Naive thymus-derived CD4-positive, alpha-beta T cell (primary cell): Measurements from ENCODE around the gene ETS1. TPM values are rescaled to one million over a fixed set of nuclear protein-coding genes. Genes with fewer than 3 reads are reported as not detected.

Source experiments
- ATAC-seq: fragments of 150-1000 bp; cut with Tn5 transposase; 2 replicates; pipeline ENCODE4 v1.10.0; 2021; ENCODE audit warnings: mild to moderate bottlenecking, moderate library complexity
- CTCF ChIA-PET: fragments of 350-600 bp; sonication (Branson Sonifier 250); formaldehyde crosslinking; loops from one replicate; lab custom pipeline; 2021; ENCODE audit warnings: antibody characterized with exemption; lab: Charles Lee
- POLR2A ChIA-PET: fragments of 350-600 bp; sonication (Branson Sonifier 250); formaldehyde crosslinking; loops from one replicate; lab custom pipeline; 2021; ENCODE audit warnings: antibody characterized with exemption, inconsistent platforms; lab: Charles Lee
- DNase-seq, 9 donors: peaks; one replicate each; pipeline versions ENCODE4 v3.0.0 to v3.0.0-alpha.2; 2020 to 2022; ENCODE audit warnings: mixed read lengths in 1 of 9
- H3K27ac ChIP-seq: one replicate; pipeline ENCODE4 v1.7.0; 2013; ENCODE audit warnings: mild to moderate bottlenecking, low read depth, low read length, moderate library complexity
- H3K27me3 ChIP-seq, 2 donors: one replicate each; pipeline ENCODE4 v1.7.0; 2013; ENCODE audit warnings: low read length in 2 of 2, mild to moderate bottlenecking in 2 of 2, moderate library complexity in 2 of 2; ENCODE audit not compliant: control insufficient read depth in 2 of 2, insufficient read depth in 2 of 2
- H3K36me3 ChIP-seq, 3 experiments: 1 replicate in 2 of 3; 2 replicates in 1 of 3; pipeline ENCODE4 v1.7.0; 2013; ENCODE audit warnings: low read length in 3 of 3, mild to moderate bottlenecking in 3 of 3, moderate library complexity in 1 of 3; ENCODE audit not compliant: insufficient read depth in 3 of 3, control insufficient read depth in 2 of 3
- H3K4me1 ChIP-seq, 2 donors: one replicate each; pipeline ENCODE4 v1.7.0; 2013; ENCODE audit warnings: low read length in 2 of 2, mild to moderate bottlenecking in 2 of 2, moderate library complexity in 1 of 2; ENCODE audit not compliant: control insufficient read depth in 2 of 2, insufficient read depth in 2 of 2
- H3K4me3 ChIP-seq: 2 replicates; pipeline ENCODE4 v1.7.0; 2013; ENCODE audit warnings: mild to moderate bottlenecking, low read length
- H3K9me3 ChIP-seq, 3 experiments: 1 replicate in 2 of 3; 2 replicates in 1 of 3; pipeline ENCODE4 v1.7.0; 2013; ENCODE audit warnings: low read length in 3 of 3; ENCODE audit not compliant: control insufficient read depth in 2 of 3
- H3K27ac Mint-ChIP-seq, 9 donors: one replicate each; pipeline ENCODE4 v1.8.0; 2020 to 2022; ENCODE audit warnings: mixed read lengths in 9 of 9, mild to moderate bottlenecking in 8 of 9, moderate library complexity in 5 of 9, inconsistent platforms in 2 of 9
- H3K27me3 Mint-ChIP-seq, 5 donors: one replicate each; pipeline ENCODE4 v1.8.0; 2021 to 2022; ENCODE audit warnings: mixed read lengths in 5 of 5, mild to moderate bottlenecking in 1 of 5
- H3K36me3 Mint-ChIP-seq, 5 donors: one replicate each; pipeline ENCODE4 v1.8.0; 2020 to 2022; ENCODE audit warnings: mixed read lengths in 5 of 5, mild to moderate bottlenecking in 3 of 5, inconsistent platforms in 1 of 5
- H3K4me1 Mint-ChIP-seq, 7 donors: one replicate each; pipeline ENCODE4 v1.8.0; 2020 to 2022; ENCODE audit warnings: mixed read lengths in 7 of 7, mild to moderate bottlenecking in 3 of 7, inconsistent platforms in 1 of 7
- H3K4me3 Mint-ChIP-seq, 10 donors: one replicate each; pipeline ENCODE4 v1.8.0; 2020 to 2022; ENCODE audit warnings: mild to moderate bottlenecking in 10 of 10, mixed read lengths in 10 of 10, moderate library complexity in 6 of 10, inconsistent platforms in 2 of 10
- H3K9me3 Mint-ChIP-seq, 11 donors: one replicate each; pipeline ENCODE4 v1.8.0; 2020 to 2022; ENCODE audit warnings: mixed read lengths in 11 of 11, mild to moderate bottlenecking in 4 of 11, inconsistent platforms in 1 of 11, moderate library complexity in 1 of 11
- intact Hi-C, 2 donors: fragments of 100-400 bp; cut with micrococcal nuclease; formaldehyde crosslinking; loops; one replicate each; pipeline ENCODE4 v1.15.1; 2023
- polyA plus RNA-seq, 2 donors: library from polyadenylated mRNA; unstranded; fragments of 300-500 nt; fragmentation: Illumina TruSeq; gene quantifications; one replicate each; pipeline ENCODE4 v1.2.3, GENCODE V29; 2021
- total RNA-seq, 6 experiments: library from RNA in 5 of 6; stranded (reverse) in 5 of 6; gene quantifications; 1 replicate in 5 of 6; 2 replicates in 1 of 6; pipeline ENCODE4 v1.2.3 and lab custom pipeline; 2021 to 2026

The ETS1 gene
- total and polyA plus RNA-seq, 7 experiments from 2014 or later: 514 to 871 (median 676) TPM

DNA sequence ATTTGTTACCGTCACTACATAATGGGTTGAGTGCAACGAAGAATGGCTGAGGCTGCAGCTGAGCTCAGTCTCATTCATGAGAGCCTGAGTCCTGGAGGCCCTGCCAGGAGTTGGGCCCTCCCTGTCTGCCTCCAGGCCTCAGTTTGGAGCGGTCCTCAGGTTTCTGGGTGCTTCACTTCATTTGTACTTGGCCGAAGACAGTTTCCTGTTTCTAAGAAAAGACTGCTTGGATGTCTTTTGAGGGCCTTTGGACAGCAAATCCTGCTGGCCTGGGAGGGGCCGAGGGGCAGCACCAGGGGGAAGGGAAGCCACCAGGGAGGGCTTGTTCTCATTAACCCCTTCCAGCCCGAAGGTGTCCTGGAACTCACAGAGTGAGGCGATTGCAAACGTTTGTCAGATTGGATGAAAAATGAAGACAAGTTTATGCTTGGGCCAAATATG, 163.1 kb downstream of the ETS1 start:
- peak overlapping the region in 4 of 9 donors; percentile 49 to 96 (median 87) for H3K27ac Mint-ChIP-seq
- no peaks in the 10 kb centered on the region for H3K27me3 Mint-ChIP-seq
- no peak overlapping the region for H3K4me3 ChIP-seq
- no peaks in the 10 kb centered on the region for H3K36me3 ChIP-seq
- intact Hi-C loops: no loop called here
- ATAC-seq (no peak), DNase-seq (no peak)
- no peaks in the 10 kb centered on the region for H3K9me3 ChIP-seq
- H3K27me3 ChIP-seq: no peaks in the 10 kb centered on the region
- H3K4me3 Mint-ChIP-seq: peak overlapping the region in 1 of 10 donors; percentile 86
- H3K9me3 Mint-ChIP-seq: peaks cover 0 to 7% (median 0%) of the 10 kb centered on the region in 11 donors
- POLR2A ChIA-PET: interaction anchor here (1.1 to 1.4 kb wide), 3 partner anchors 41 to 119 kb away, joined by 3 to 5 read pairs (median 5); no protein-coding TSS in a partner anchor
- no peak overlapping the region for H3K27ac ChIP-seq
- peaks cover 17 to 30% of the 10 kb centered on the region in 2 donors for H3K4me1 ChIP-seq
- H3K4me1 Mint-ChIP-seq: peaks cover 31 to 81% (median 54%) of the 10 kb centered on the region in 7 donors
- CTCF ChIA-PET: interaction anchor here (0.6 to 1.4 kb wide), 3 partner anchors 28 to 205 kb away, joined by 3 to 4 read pairs (median 3); no protein-coding TSS in a partner anchor
- peaks cover 0 to 12% (median 0%) of the 10 kb centered on the region in 5 donors for H3K36me3 Mint-ChIP-seq

GRCh38 chr11:128422576-128423370, 164.6 kb downstream of the ETS1 start:
- POLR2A ChIA-PET: interaction anchor here (0.6 to 3.7 kb wide), 20 partner anchors 10 to 233 kb away, joined by 3 to 12 read pairs (median 4); no protein-coding TSS in a partner anchor
- peak overlapping the region; percentile 86 to 98 (median 94) for H3K27ac Mint-ChIP-seq
- intact Hi-C loops: loop anchor here (1.0 to 2.0 kb wide), 7 partner anchors 10 to 132 kb away; no protein-coding TSS in a partner anchor
- peak overlapping the region; percentile 56 for H3K27ac ChIP-seq
- peaks cover 0 to 3% (median 0%) of the 10 kb centered on the region in 11 donors for H3K9me3 Mint-ChIP-seq
- DNase-seq (peak; percentile 67 to 94 (median 82)), ATAC-seq (peak; percentile 96)
- peaks cover 30 to 86% (median 66%) of the 10 kb centered on the region in 7 donors for H3K4me1 Mint-ChIP-seq
- peaks cover 17 to 33% of the 10 kb centered on the region in 2 donors for H3K4me1 ChIP-seq
- no peaks in the 10 kb centered on the region for H3K36me3 ChIP-seq
- no peaks in the 10 kb centered on the region for H3K27me3 Mint-ChIP-seq
- peaks cover 0 to 8% (median 0%) of the 10 kb centered on the region in 5 donors for H3K36me3 Mint-ChIP-seq
- H3K27me3 ChIP-seq: no peaks in the 10 kb centered on the region
- CTCF ChIA-PET: interaction anchor here (1.0 to 1.6 kb wide), 5 partner anchors 83 to 208 kb away, joined by 3 to 8 read pairs (median 3); no protein-coding TSS in a partner anchor
- H3K4me3 ChIP-seq: peak overlapping the region; percentile 25
- peak overlapping the region; percentile 50 to 86 (median 68) for H3K4me3 Mint-ChIP-seq
- H3K9me3 ChIP-seq: no peaks in the 10 kb centered on the region

- peak in 1 of 9 donors; percentile 21 for DNase-seq
- H3K4me1 ChIP-seq: peaks cover 17 to 42% of the 10 kb centered on the region in 2 donors
- intact Hi-C loops: loop anchor here (1.0 to 2.0 kb wide), 7 partner anchors 9 to 131 kb away; no protein-coding TSS in a partner anchor
- ChIA-PET CTCF (interaction anchor here (0.7 to 1.6 kb wide), 6 partner anchors 98 to 211 kb away, joined by 3 to 8 read pairs (median 3); no protein-coding TSS in a partner anchor), POLR2A (interaction anchor here (0.6 to 6.5 kb wide), 15 partner anchors 10 to 121 kb away, joined by 3 to 28 read pairs (median 4); no protein-coding TSS in a partner anchor)
- Mint-ChIP-seq H3K4me3 (peak overlapping the region in 6 of 10 donors; percentile 6 to 86 (median 56)), H3K4me1 (peaks cover 33 to 92% (median 76%) of the 10 kb centered on the region in 7 donors), H3K36me3 (peaks cover 0 to 9% (median 0%) of the 10 kb centered on the region in 5 donors), H3K27me3 (no peaks in the 10 kb centered on the region), H3K9me3 (peaks cover 0 to 3% (median 0%) of the 10 kb centered on the region in 11 donors), H3K27ac (peak overlapping the region; percentile 20 to 98 (median 94))
- H3K27me3 ChIP-seq: no peaks in the 10 kb centered on the region
- no peaks in the 10 kb centered on the region for H3K36me3 ChIP-seq
- no peak for ATAC-seq
- H3K9me3 ChIP-seq: no peaks in the 10 kb centered on the region
- H3K27ac ChIP-seq: peak overlapping the region; percentile 56
- H3K4me3 ChIP-seq: peak overlapping the region; percentile 25
Measured at GRCh38 chr11:128421577-128422330, 165.6 kb downstream of the ETS1 start.

GRCh38 chr11:128420951-128421350, 166.4 kb downstream of the ETS1 start:
- Mint-ChIP-seq H3K4me3 (peak overlapping the region in 2 of 10 donors; percentile 26 to 86), H3K36me3 (peaks cover 0 to 5% (median 0%) of the 10 kb centered on the region in 5 donors), H3K4me1 (peaks cover 33 to 88% (median 79%) of the 10 kb centered on the region in 7 donors), H3K9me3 (peaks cover 0 to 2% (median 0%) of the 10 kb centered on the region in 11 donors), H3K27me3 (no peaks in the 10 kb centered on the region), H3K27ac (peak overlapping the region in 8 of 9 donors; percentile 9 to 98 (median 94))
- ATAC-seq (no peak), DNase-seq (no peak)
- ChIA-PET POLR2A (interaction anchor here (0.7 to 6.5 kb wide), 6 partner anchors 13 to 120 kb away, joined by 3 to 28 read pairs (median 6); no protein-coding TSS in a partner anchor), CTCF (interaction anchor here (0.5 to 0.8 kb wide), 3 partner anchors 28 to 211 kb away, joined by 3 read pairs; no protein-coding TSS in a partner anchor)
- peak overlapping the region; percentile 56 for H3K27ac ChIP-seq
- H3K36me3 ChIP-seq: no peaks in the 10 kb centered on the region
- H3K4me3 ChIP-seq: no peak overlapping the region
- H3K4me1 ChIP-seq: peaks cover 17 to 45% of the 10 kb centered on the region in 2 donors
- H3K9me3 ChIP-seq: no peaks in the 10 kb centered on the region
- no peaks in the 10 kb centered on the region for H3K27me3 ChIP-seq
- intact Hi-C loops: no loop called here

DNA sequence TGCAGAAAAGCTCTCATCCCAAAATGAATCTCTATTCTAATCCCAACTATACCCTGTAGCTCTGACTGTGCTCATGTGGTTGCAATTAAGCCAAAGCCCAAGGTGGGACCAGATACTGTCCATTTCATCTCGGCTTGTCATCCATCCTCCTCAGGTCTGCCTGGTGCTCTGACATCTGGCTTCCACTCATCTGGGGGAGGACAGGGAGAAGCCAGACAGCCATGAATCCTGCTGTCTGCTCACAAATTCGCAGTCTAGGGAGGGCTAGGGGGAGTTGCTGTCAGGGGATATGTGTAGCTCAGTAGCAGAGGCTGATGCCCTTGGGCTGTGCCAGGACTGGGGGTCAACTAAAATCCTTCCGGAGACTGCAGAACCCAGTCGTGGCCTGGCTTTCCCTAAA, 167.1 kb downstream of the ETS1 start:
- H3K36me3 ChIP-seq: no peaks in the 10 kb centered on the region
- no peak overlapping the region for H3K4me3 ChIP-seq
- POLR2A ChIA-PET: interaction anchor here (1.2 to 6.5 kb wide), 5 partner anchors 9 to 53 kb away, joined by 3 to 28 read pairs (median 9); no protein-coding TSS in a partner anchor
- H3K4me3 Mint-ChIP-seq: no peak overlapping the region
- intact Hi-C loops: no loop called here
- H3K4me1 ChIP-seq: peaks cover 17 to 45% of the 10 kb centered on the region in 2 donors
- peak overlapping the region in 5 of 9 donors; percentile 16 to 96 (median 71) for H3K27ac Mint-ChIP-seq
- H3K27me3 Mint-ChIP-seq: no peaks in the 10 kb centered on the region
- no peaks in the 10 kb centered on the region for H3K27me3 ChIP-seq
- peaks cover 0 to 2% (median 0%) of the 10 kb centered on the region in 11 donors for H3K9me3 Mint-ChIP-seq
- no peak overlapping the region for H3K27ac ChIP-seq
- no peaks in the 10 kb centered on the region for H3K9me3 ChIP-seq
- DNase-seq (no peak), ATAC-seq (no peak)
- CTCF ChIA-PET: no interaction called here
- H3K4me1 Mint-ChIP-seq: peaks cover 33 to 92% (median 81%) of the 10 kb centered on the region in 7 donors
- H3K36me3 Mint-ChIP-seq: peaks cover 0 to 5% (median 0%) of the 10 kb centered on the region in 5 donors
